Mucosa of rectum (tissue), 2 donors: ENCODE results near the gene SLC17A3.

Experiments used
- H3K27ac ChIP-seq, 2 donors: one replicate each; pipeline ENCODE4 v1.7.0; 2013; ENCODE audit warnings: inconsistent platforms in 2 of 2, low read depth in 2 of 2, low read length in 2 of 2
- H3K27me3 ChIP-seq, 2 donors: one replicate each; pipeline ENCODE4 v1.7.0; 2013; ENCODE audit warnings: low read length in 2 of 2; ENCODE audit not compliant: control insufficient read depth in 2 of 2, insufficient read depth in 2 of 2
- H3K36me3 ChIP-seq, 2 donors: one replicate each; pipeline ENCODE4 v1.7.0; 2013; ENCODE audit warnings: low read length in 2 of 2; ENCODE audit not compliant: control insufficient read depth in 2 of 2, insufficient read depth in 2 of 2
- H3K4me1 ChIP-seq, 2 donors: one replicate each; pipeline ENCODE4 v1.7.0; 2013; ENCODE audit warnings: low read length in 2 of 2, mild to moderate bottlenecking in 1 of 2; ENCODE audit not compliant: control insufficient read depth in 2 of 2, insufficient read depth in 2 of 2
- H3K4me3 ChIP-seq, 2 donors: one replicate each; pipeline ENCODE4 v1.7.0; 2013; ENCODE audit warnings: low read length in 2 of 2
- H3K9ac ChIP-seq, 2 donors: one replicate each; pipeline ENCODE4 v1.7.0; 2013; ENCODE audit warnings: low read length in 2 of 2, low read depth in 1 of 2, mild to moderate bottlenecking in 1 of 2
- H3K9me3 ChIP-seq, 2 donors: one replicate each; pipeline ENCODE4 v1.7.0; 2013; ENCODE audit warnings: low read length in 2 of 2; ENCODE audit not compliant: control insufficient read depth in 2 of 2
- donor health status: healthy.
- donor health status: Normal muscosa, but diverticular disease.

The SLC17A3 gene

GRCh38 chr6:25903467-25904099 lies 29.5 kb upstream of the SLC17A3 start:
- H3K4me1 ChIP-seq: no peaks in the 10 kb centered on the region
- H3K27ac ChIP-seq: no peak overlapping the region
- no peaks in the 10 kb centered on the region for H3K36me3 ChIP-seq
- peaks cover 0 to 2% of the 10 kb centered on the region in 2 donors for H3K27me3 ChIP-seq
- H3K4me3 ChIP-seq: no peak overlapping the region
- no peak overlapping the region for H3K9ac ChIP-seq
- H3K9me3 ChIP-seq: no peaks in the 10 kb centered on the region

DNA sequence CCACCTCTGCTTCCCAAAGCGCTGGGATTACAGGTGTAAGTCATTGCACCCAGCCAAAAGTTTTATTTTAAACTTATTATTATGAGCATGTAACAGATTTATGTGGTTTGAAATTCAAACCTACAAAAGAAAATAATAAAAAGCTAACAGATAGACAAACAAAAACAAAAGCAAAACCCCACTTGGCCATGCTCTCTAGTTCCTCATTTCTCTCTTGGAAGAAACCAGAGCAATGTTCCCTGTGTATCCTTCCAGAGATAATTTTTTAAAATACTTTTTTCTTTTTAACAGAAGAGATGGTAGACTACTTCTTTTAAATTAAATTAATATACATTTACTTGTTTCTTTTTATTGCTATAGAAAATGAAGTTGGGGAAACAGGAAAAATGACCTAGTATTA lies 28.0 kb upstream of the SLC17A3 start:
- H3K36me3 ChIP-seq: no peaks in the 10 kb centered on the region
- no peak overlapping the region for H3K4me3 ChIP-seq

GRCh38 chr6:25900843-25901242 lies 26.8 kb upstream of the SLC17A3 start:
- no peaks in the 10 kb centered on the region for H3K36me3 ChIP-seq
- no peak overlapping the region for H3K4me3 ChIP-seq
- no peak overlapping the region for H3K9ac ChIP-seq
- H3K4me1 ChIP-seq: no peaks in the 10 kb centered on the region
- H3K9me3 ChIP-seq: no peaks in the 10 kb centered on the region
- peaks cover 0 to 2% of the 10 kb centered on the region in 2 donors for H3K27me3 ChIP-seq
- no peak overlapping the region for H3K27ac ChIP-seq

More for the DNA sequence above, 28.0 kb upstream of the SLC17A3 start:
- Histone ChIP-seq H3K27ac (no peak overlapping the region), H3K9ac (no peak overlapping the region), H3K27me3 (peaks cover 0 to 2% of the 10 kb centered on the region in 2 donors), H3K4me1 (no peaks in the 10 kb centered on the region), H3K9me3 (no peaks in the 10 kb centered on the region)

DNA sequence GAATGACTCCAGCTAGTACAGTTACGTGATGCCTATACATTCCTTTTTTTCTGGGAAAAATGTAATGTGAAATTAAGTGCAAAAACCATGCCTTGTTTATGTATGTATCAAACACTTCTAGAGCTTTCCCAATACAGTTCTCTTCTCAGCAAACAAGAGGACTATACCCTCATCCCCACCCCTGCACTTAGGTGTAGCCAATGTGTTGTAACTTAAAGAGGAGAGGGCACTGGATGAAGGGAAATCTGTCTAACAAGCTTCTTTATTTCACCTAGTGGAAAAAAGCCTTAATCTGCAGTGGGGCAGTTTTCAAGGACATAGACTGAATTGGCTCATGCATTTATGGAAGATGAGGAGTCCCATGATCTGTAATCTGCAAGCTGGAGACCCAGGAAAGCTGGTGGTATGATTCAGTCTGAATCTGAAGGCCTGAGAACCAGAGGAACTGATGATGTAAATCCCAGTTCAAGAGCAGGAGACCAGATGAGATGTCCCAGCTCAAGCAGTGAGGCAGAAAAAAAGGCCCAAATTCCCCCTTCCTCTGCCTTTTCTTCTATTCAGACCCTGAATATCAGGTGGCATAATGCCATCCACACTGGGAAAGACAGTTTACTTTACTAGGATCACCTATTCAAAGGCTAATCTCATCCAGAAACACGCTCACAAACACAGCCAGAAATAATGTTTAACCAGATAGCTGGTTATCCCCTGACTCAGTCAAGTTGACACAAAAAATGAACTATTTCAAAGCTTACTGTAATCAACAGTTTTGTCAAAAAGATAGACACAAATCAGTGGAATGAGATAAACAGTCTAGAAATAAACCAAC lies 25.8 kb upstream of the SLC17A3 start:
- Histone ChIP-seq H3K36me3 (no peaks in the 10 kb centered on the region), H3K4me3 (no peak overlapping the region), H3K9ac (no peak overlapping the region), H3K4me1 (no peaks in the 10 kb centered on the region), H3K27ac (no peak overlapping the region), H3K9me3 (no peaks in the 10 kb centered on the region), H3K27me3 (no peaks in the 10 kb centered on the region)

- H3K27ac ChIP-seq: no peak overlapping the region
- H3K4me3 ChIP-seq: no peak overlapping the region
- H3K9me3 ChIP-seq: no peaks in the 10 kb centered on the region
- no peaks in the 10 kb centered on the region for H3K4me1 ChIP-seq
- H3K27me3 ChIP-seq: no peaks in the 10 kb centered on the region
- no peaks in the 10 kb centered on the region for H3K36me3 ChIP-seq
- no peak overlapping the region for H3K9ac ChIP-seq
Observed at GRCh38 chr6:25899123-25899522, 25.1 kb upstream of the SLC17A3 start.

- Histone ChIP-seq H3K9ac (no peak overlapping the region), H3K9me3 (no peaks in the 10 kb centered on the region), H3K27ac (no peak overlapping the region), H3K4me3 (no peak overlapping the region), H3K27me3 (no peaks in the 10 kb centered on the region), H3K36me3 (no peaks in the 10 kb centered on the region), H3K4me1 (no peaks in the 10 kb centered on the region)
Observed at GRCh38 chr6:25898289-25898977, 24.4 kb upstream of the SLC17A3 start.

DNA sequence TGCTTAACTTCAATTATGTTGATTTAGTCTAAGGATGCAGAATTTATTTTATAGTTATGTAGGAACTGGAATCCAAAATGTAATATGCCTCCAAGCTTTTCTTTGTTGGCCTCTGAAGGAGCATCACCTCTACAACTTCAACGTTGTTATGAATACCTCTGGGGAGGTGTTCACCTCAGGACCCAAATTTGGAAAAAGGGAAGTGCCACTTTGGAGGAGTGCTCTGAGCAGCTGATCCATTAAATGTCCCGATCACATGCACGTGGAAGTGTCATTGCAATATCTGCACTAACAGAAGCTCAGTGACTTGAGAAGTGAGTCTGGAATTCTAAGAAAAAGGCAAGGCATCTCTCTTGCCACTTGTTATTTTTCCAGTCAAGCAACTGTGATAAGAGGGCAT lies 22.2 kb upstream of the SLC17A3 start:
- H3K9me3 ChIP-seq: no peaks in the 10 kb centered on the region
- H3K27me3 ChIP-seq: no peaks in the 10 kb centered on the region
- no peaks in the 10 kb centered on the region for H3K4me1 ChIP-seq
- H3K27ac ChIP-seq: no peak overlapping the region
- no peak overlapping the region for H3K4me3 ChIP-seq
- no peak overlapping the region for H3K9ac ChIP-seq
- H3K36me3 ChIP-seq: no peaks in the 10 kb centered on the region

- Histone ChIP-seq H3K4me3 (no peak overlapping the region), H3K9ac (no peak overlapping the region), H3K27me3 (no peaks in the 10 kb centered on the region), H3K4me1 (no peaks in the 10 kb centered on the region), H3K27ac (no peak overlapping the region), H3K36me3 (no peaks in the 10 kb centered on the region), H3K9me3 (no peaks in the 10 kb centered on the region)
Observed at GRCh38 chr6:25895771-25896170, 21.7 kb upstream of the SLC17A3 start.

GRCh38 chr6:25893778-25894177 lies 19.7 kb upstream of the SLC17A3 start:
- H3K9me3 ChIP-seq: no peaks in the 10 kb centered on the region
- no peak overlapping the region for H3K4me3 ChIP-seq
- no peaks in the 10 kb centered on the region for H3K36me3 ChIP-seq
- H3K27ac ChIP-seq: no peak overlapping the region
- no peaks in the 10 kb centered on the region for H3K27me3 ChIP-seq
- H3K4me1 ChIP-seq: peaks cover 0 to 4% of the 10 kb centered on the region in 2 donors
- H3K9ac ChIP-seq: no peak overlapping the region

- Histone ChIP-seq H3K9ac (no peak overlapping the region), H3K27me3 (no peaks in the 10 kb centered on the region), H3K4me3 (no peak overlapping the region), H3K27ac (no peak overlapping the region), H3K36me3 (no peaks in the 10 kb centered on the region), H3K9me3 (no peaks in the 10 kb centered on the region), H3K4me1 (peaks cover 0 to 4% of the 10 kb centered on the region in 2 donors)
Observed at GRCh38 chr6:25892877-25893276, 18.8 kb upstream of the SLC17A3 start.
